Karpas-422 (cell line): Measurements from ENCODE around the gene DNHD1. TPM values are rescaled to one million over a fixed set of nuclear protein-coding genes. Genes with fewer than 3 reads are reported as not detected.

Experiments
- DNase-seq: peaks from one replicate; pipeline ENCODE4 v3.0.0-alpha.2; 2015
- H2AFZ ChIP-seq: fragments of 200-600 bp; sonication (generic); 2 replicates; pipeline ENCODE4 v1.6.1; 2014; ENCODE audit warnings: antibody characterized with exemption, low read length, mixed read lengths
- H3K27ac ChIP-seq: fragments of 200-600 bp; sonication (generic); 2 replicates; pipeline ENCODE4 v1.5.1; 2014; ENCODE audit warnings: mild to moderate bottlenecking, low read length, moderate library complexity
- H3K27me3 ChIP-seq: fragments of 200-600 bp; sonication (generic); 2 replicates; pipeline ENCODE4 v1.6.1; 2014; ENCODE audit warnings: low read length, mixed read lengths
- H3K36me3 ChIP-seq: fragments of 200-600 bp; sonication (generic); 2 replicates; pipeline ENCODE4 v1.6.1; 2014; ENCODE audit warnings: low read length, mixed read lengths; ENCODE audit not compliant: insufficient read depth
- H3K4me1 ChIP-seq: fragments of 200-600 bp; sonication (generic); 2 replicates; pipeline ENCODE4 v1.6.1; 2014; ENCODE audit warnings: mild to moderate bottlenecking, low read length, mixed read lengths
- H3K4me2 ChIP-seq: fragments of 200-600 bp; sonication (generic); 2 replicates; pipeline ENCODE4 v1.6.1; 2014; ENCODE audit warnings: low read length, low read depth, mild to moderate bottlenecking; ENCODE audit not compliant: poor library complexity, severe bottlenecking
- H3K4me3 ChIP-seq: fragments of 200-600 bp; sonication (generic); 2 replicates; pipeline ENCODE4 v1.5.1; 2014; ENCODE audit warnings: mild to moderate bottlenecking, antibody characterized with exemption, low read length, mixed read lengths
- H3K79me2 ChIP-seq: fragments of 200-600 bp; sonication (generic); 2 replicates; pipeline ENCODE4 v1.6.1; 2014; ENCODE audit warnings: mild to moderate bottlenecking, low read length, mixed read lengths
- H3K9ac ChIP-seq: fragments of 200-600 bp; sonication (generic); 2 replicates; pipeline ENCODE4 v1.6.0; 2014; ENCODE audit warnings: low read length
- H3K9me2 ChIP-seq: fragments of 200-600 bp; sonication (generic), shearing (Covaris generic); replicated peaks from 2 replicates; pipeline ENCODE4 v1.6.0; 2014; ENCODE audit warnings: mild to moderate bottlenecking, low read length, moderate library complexity; ENCODE audit not compliant: insufficient read depth
- H3K9me3 ChIP-seq: fragments of 300-700, 200-600 bp; sonication (generic); 2 replicates; pipeline ENCODE4 v1.6.1; 2014; ENCODE audit warnings: low read length, mixed read lengths
- H4K20me1 ChIP-seq: fragments of 200-600 bp; sonication (generic); 2 replicates; pipeline ENCODE4 v1.6.1; 2014; ENCODE audit warnings: mild to moderate bottlenecking, antibody characterized with exemption, low read length, low read depth; ENCODE audit not compliant: insufficient read depth
- total RNA-seq: library from RNA; depleted of rRNA; stranded (reverse); fragments of >200 nt; shearing (Covaris generic); gene quantifications from 2 replicates; pipeline ENCODE4 v1.2.3, GENCODE V29; 2014; ENCODE audit warnings: low replicate concordance

Gene DNHD1
- total RNA-seq, 1 experiment from 2014 or later = 40.3 TPM

GRCh38 chr11:6571434-6572008 lies 74.4 kb downstream of the DNHD1 start:
- no peak overlapping the region for H3K9ac ChIP-seq
- H3K79me2 ChIP-seq = 0 out of 2 replicates have a peak, but pooled peaks cover 3% of the 10 kb centered on the region
- H3K9me3 ChIP-seq = no peaks in the 10 kb centered on the region
- no peaks in the 10 kb centered on the region for H3K9me2 ChIP-seq
- H3K4me1 ChIP-seq = no peaks in the 10 kb centered on the region
- DNase-seq = no peak
- no peak overlapping the region for H3K4me3 ChIP-seq
- no peak overlapping the region for H3K4me2 ChIP-seq
- H3K36me3 ChIP-seq = no peaks in the 10 kb centered on the region
- H3K27me3 ChIP-seq = no peaks in the 10 kb centered on the region
- no peak overlapping the region for H3K27ac ChIP-seq
- H2AFZ ChIP-seq = no peak overlapping the region
- H4K20me1 ChIP-seq = no peaks in the 10 kb centered on the region

DNA sequence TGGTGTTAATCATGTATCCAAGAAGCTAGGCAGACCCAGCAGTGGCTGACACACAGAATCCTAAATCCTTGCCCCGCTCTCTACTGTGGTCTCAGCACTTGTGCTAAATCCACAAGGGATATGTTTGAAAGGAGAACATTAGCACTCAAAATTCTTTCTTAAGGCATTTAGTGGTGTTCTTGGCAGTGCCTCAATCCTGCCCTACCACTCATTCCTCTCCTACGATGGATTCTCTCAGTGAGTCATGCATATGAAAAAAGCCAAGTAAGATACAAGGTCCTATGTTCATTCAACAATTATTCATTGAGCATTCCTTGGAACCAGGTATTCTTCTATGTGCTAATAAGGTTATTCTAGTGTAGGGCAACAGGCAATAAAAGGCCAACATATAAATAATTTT lies 75.1 kb downstream of the DNHD1 start:
- Histone ChIP-seq H3K9ac (no peak overlapping the region), H3K27me3 (no peaks in the 10 kb centered on the region), H3K79me2 (0 out of 2 replicates have a peak, but pooled peaks cover 3% of the 10 kb centered on the region), H3K9me3 (no peaks in the 10 kb centered on the region), H3K4me1 (no peaks in the 10 kb centered on the region), H3K9me2 (no peaks in the 10 kb centered on the region), H3K36me3 (no peaks in the 10 kb centered on the region), H4K20me1 (no peaks in the 10 kb centered on the region), H3K4me2 (no peak overlapping the region), H2AFZ (no peak overlapping the region), H3K27ac (no peak overlapping the region), H3K4me3 (no peak overlapping the region)
- no peak for DNase-seq

GRCh38 chr11:6574816-6575715 lies 78.0 kb downstream of the DNHD1 start:
- H3K9ac ChIP-seq = no peak overlapping the region
- no peaks in the 10 kb centered on the region for H3K9me3 ChIP-seq
- H3K27ac ChIP-seq = no peak overlapping the region
- no peak overlapping the region for H2AFZ ChIP-seq
- 0 out of 2 replicates have a peak, but pooled peaks cover 3% of the 10 kb centered on the region for H3K79me2 ChIP-seq
- H3K4me1 ChIP-seq = no peaks in the 10 kb centered on the region
- H3K36me3 ChIP-seq = no peaks in the 10 kb centered on the region
- H4K20me1 ChIP-seq = no peaks in the 10 kb centered on the region
- no peaks in the 10 kb centered on the region for H3K9me2 ChIP-seq
- H3K4me3 ChIP-seq = no peak overlapping the region
- H3K27me3 ChIP-seq = no peaks in the 10 kb centered on the region
- DNase-seq = no peak
- no peak overlapping the region for H3K4me2 ChIP-seq

DNA sequence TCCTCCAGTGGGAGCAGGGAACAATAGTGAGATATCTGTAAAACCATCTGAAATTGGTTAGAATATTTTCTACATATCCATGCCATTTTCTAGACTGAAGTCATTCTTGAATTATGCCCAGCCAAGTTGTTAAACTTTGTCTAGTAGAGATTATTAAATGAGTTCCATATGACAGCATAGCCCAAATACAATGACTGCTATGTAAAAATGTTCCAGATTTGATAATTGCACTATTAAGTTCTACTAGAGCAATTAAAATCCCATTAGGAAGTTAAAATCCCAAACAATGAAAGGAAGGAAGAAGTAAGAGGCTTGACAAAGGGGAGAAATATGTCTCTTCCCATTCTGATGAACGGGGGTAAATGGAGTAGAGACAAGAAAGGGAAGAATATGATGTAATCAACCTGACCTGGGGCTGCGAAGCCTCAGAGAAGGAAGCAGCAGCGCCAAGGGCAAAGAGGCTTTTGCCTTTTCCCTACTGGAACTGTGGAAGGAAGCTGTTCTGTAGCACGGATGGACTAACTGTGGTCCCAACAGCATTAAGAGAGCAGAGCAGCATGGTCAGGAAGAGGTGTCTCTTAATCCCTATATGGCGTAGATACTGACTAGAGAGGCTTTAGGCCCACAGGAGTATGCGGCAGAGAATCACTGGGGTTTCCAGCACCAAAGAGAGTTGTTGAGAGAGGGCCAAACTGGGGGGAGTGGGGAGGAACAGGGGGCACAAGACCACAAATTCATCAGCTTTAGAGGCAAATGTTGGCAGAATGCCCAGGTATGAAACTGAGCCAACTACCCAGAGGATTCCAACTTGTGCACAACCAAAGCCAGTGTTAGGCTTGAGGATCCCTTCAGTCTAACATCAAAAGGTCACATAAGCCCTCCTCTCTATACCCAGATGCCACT lies 79.6 kb downstream of the DNHD1 start:
- H4K20me1 ChIP-seq = no peaks in the 10 kb centered on the region
- peaks cover 8% of the 10 kb centered on the region; the same call in 1 of the 2 replicates for H3K79me2 ChIP-seq
- no peaks in the 10 kb centered on the region for H3K4me1 ChIP-seq
- no peaks in the 10 kb centered on the region for H3K9me2 ChIP-seq
- no peak overlapping the region for H3K4me2 ChIP-seq
- no peak overlapping the region for H3K4me3 ChIP-seq
- DNase-seq = no peak
- H2AFZ ChIP-seq = no peak overlapping the region
- H3K9ac ChIP-seq = no peak overlapping the region
- no peaks in the 10 kb centered on the region for H3K36me3 ChIP-seq
- H3K27ac ChIP-seq = no peak overlapping the region
- H3K27me3 ChIP-seq = no peaks in the 10 kb centered on the region
- no peaks in the 10 kb centered on the region for H3K9me3 ChIP-seq

- Histone ChIP-seq H3K36me3 (no peaks in the 10 kb centered on the region; the same call in 1 of the 2 replicates), H3K4me3 (no peak overlapping the region)
- no peak for DNase-seq
Measured at GRCh38 chr11:6578134-6578533, 81.1 kb downstream of the DNHD1 start.

DNA sequence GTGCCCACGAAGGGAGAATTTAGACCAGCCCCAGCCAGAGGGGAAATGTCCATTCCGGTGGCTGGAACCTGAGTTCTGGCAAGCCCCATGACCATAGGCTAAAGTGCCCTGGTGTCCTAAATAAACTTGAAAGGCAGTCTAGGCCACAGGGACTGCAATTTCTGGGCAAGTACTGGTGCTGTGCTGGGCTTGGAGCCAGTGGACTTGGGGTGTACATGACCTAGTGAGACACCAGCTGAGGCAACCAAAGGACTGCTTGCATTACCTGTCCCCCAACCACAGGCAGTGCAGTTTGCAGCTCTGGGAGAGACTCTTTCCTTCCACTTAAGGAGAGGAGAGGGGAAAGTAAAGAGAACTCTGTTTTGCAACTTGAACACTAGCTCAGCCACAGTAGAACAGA lies 82.6 kb downstream of the DNHD1 start:
- Histone ChIP-seq H3K9me3 (peaks cover 12% of the 10 kb centered on the region), H4K20me1 (no peaks in the 10 kb centered on the region), H3K9me2 (no peaks in the 10 kb centered on the region)

More at GRCh38 chr11:6578134-6578533, 81.1 kb downstream of the DNHD1 start:
- H4K20me1 ChIP-seq = no peaks in the 10 kb centered on the region
- H3K4me2 ChIP-seq = no peak overlapping the region
- no peaks in the 10 kb centered on the region for H3K9me2 ChIP-seq
- H3K4me1 ChIP-seq = no peaks in the 10 kb centered on the region
- no peak overlapping the region for H2AFZ ChIP-seq
- H3K9ac ChIP-seq = no peak overlapping the region
- H3K27ac ChIP-seq = no peak overlapping the region
- peaks cover 18% of the 10 kb centered on the region for H3K79me2 ChIP-seq
- no peaks in the 10 kb centered on the region for H3K27me3 ChIP-seq
- peaks cover under 1% of the 10 kb centered on the region; the same call in 1 of the 2 replicates for H3K9me3 ChIP-seq

DNA sequence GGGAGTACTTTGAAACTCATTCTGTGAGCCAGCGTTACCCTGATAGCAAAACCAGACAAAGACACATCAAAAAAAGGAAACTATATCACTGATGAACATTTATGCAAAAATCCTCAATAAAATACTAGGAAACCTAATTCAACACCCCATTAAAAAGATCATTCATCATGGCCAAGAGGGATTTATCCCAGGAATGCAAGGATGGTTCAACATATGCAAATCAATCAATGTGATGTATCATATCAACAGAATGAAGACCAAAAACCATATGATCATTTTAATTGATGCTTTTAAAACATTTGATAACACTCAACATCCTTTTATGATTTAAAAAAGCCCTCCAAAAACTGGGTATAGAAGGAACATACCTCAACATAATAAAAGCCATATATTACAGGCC lies 86.5 kb downstream of the DNHD1 start:
- Histone ChIP-seq H3K9me3 (peaks cover 12% of the 10 kb centered on the region), H3K4me2 (no peak overlapping the region), H3K27ac (no peak overlapping the region), H3K79me2 (peaks cover 31% of the 10 kb centered on the region), H3K9ac (no peak overlapping the region), H2AFZ (no peak overlapping the region), H3K9me2 (no peaks in the 10 kb centered on the region), H4K20me1 (no peaks in the 10 kb centered on the region), H3K36me3 (peaks cover 3% of the 10 kb centered on the region; the same call in 1 of the 2 replicates), H3K4me1 (no peaks in the 10 kb centered on the region), H3K4me3 (no peak overlapping the region), H3K27me3 (no peaks in the 10 kb centered on the region)
- no peak for DNase-seq

More for the DNA sequence above, 82.6 kb downstream of the DNHD1 start:
- no peak overlapping the region for H3K9ac ChIP-seq
- H3K27me3 ChIP-seq = no peaks in the 10 kb centered on the region
- no peak overlapping the region for H3K4me2 ChIP-seq
- peaks cover 33% of the 10 kb centered on the region for H3K79me2 ChIP-seq
- H2AFZ ChIP-seq = no peak overlapping the region
- peaks cover 2% of the 10 kb centered on the region; the same call in 1 of the 2 replicates for H3K36me3 ChIP-seq
- DNase-seq = no peak
- no peak overlapping the region for H3K4me3 ChIP-seq
- H3K4me1 ChIP-seq = no peaks in the 10 kb centered on the region
- no peak overlapping the region for H3K27ac ChIP-seq
